Measurements from ENCODE around the gene PPP3R1.

The PPP3R1 gene

GRCh38 chr2:68157402-68158133, 94.8 kb downstream of the PPP3R1 start, which contains the start of gene PNO1 (continued):
- no peak for TF ChIP-seq ZNF280D (tag by site-specific recombination; IDR thresholded peaks at IDR 0.05)
- TF ChIP-seq ZNF580 (tag by site-specific recombination; IDR thresholded peaks at IDR 0.05), result 0 out of 2 replicates have a peak, but pooled peaks have one; percentile 22
- 0 out of 2 replicates have a peak, but pooled peaks have one; percentile 19 for TF ChIP-seq ZBTB7A (tag by site-specific recombination; IDR thresholded peaks at IDR 0.05; ENCODE audit: low read depth)
- no peak for TF ChIP-seq ZNF654 (tag by site-specific recombination; IDR thresholded peaks at IDR 0.05; ENCODE audit: low read depth)
- TF ChIP-seq ZNF558 (tag by site-specific recombination; IDR thresholded peaks at IDR 0.05), result no peak
- peak; percentile 51; the same call in 1 of the 2 replicates for TF ChIP-seq SCRT1 (tag by site-specific recombination; IDR thresholded peaks at IDR 0.05; ENCODE audit: borderline replicate concordance)
- peak; percentile 64 for TF ChIP-seq ZBTB20 (tag by site-specific recombination; IDR thresholded peaks at IDR 0.05)
- TF ChIP-seq ZSCAN18 (tag by site-specific recombination; IDR thresholded peaks at IDR 0.05), result no peak
- no peak for TF ChIP-seq ZNF514 (tag by site-specific recombination; IDR thresholded peaks at IDR 0.05)
- TF ChIP-seq ZBTB10 (tag by site-specific recombination; IDR thresholded peaks at IDR 0.05), result peak; percentile 80; the same call in 1 of the 2 replicates
- TF ChIP-seq ZNF548 (tag by site-specific recombination; IDR thresholded peaks at IDR 0.05), result no peak
- 0 out of 2 replicates have a peak, but pooled peaks have one; percentile 13 for TF ChIP-seq ZNF362 (tag by site-specific recombination; IDR thresholded peaks at IDR 0.05)
- no peak for TF ChIP-seq WT1 (tag by site-specific recombination; IDR thresholded peaks at IDR 0.05)
- peak; percentile 65 for TF ChIP-seq ZNF600 (tag by site-specific recombination; IDR thresholded peaks at IDR 0.05)
- TF ChIP-seq ZNF433 (tag by site-specific recombination; IDR thresholded peaks at IDR 0.05; ENCODE audit: low read depth), result no peak
- no peak; the same call in 1 of the 2 replicates for TF ChIP-seq ZBTB6 (tag by site-specific recombination; IDR thresholded peaks at IDR 0.05)
- peak; percentile 34; the same call in 1 of the 2 replicates for TF ChIP-seq TRIM28 (IDR thresholded peaks at IDR 0.05; ENCODE audit: borderline replicate concordance, low read length)
- no peak for TF ChIP-seq ZNF660 (tag by site-specific recombination; IDR thresholded peaks at IDR 0.05)
- TF ChIP-seq ZNF488 (tag by site-specific recombination; IDR thresholded peaks at IDR 0.05), result no peak
- TF ChIP-seq ZNF423 (tag by site-specific recombination; IDR thresholded peaks at IDR 0.05), result no peak
- no peak for TF ChIP-seq ZNF239 (tag by site-specific recombination; IDR thresholded peaks at IDR 0.05)
- no peak for TF ChIP-seq ZNF404 (tag by site-specific recombination; IDR thresholded peaks at IDR 0.05)
- TF ChIP-seq SALL2 (tag by site-specific recombination; IDR thresholded peaks at IDR 0.05; ENCODE audit: borderline replicate concordance), result no peak
- no peak for TF ChIP-seq ZNF571 (tag by site-specific recombination; IDR thresholded peaks at IDR 0.05)
- TF ChIP-seq ZNF843 (tag by site-specific recombination; IDR thresholded peaks at IDR 0.05), result peak; percentile 49
- no peak for TF ChIP-seq ZNF561 (tag by site-specific recombination; IDR thresholded peaks at IDR 0.05; ENCODE audit: borderline replicate concordance)
- no peak for TF ChIP-seq ZNF585B (tag by site-specific recombination; IDR thresholded peaks at IDR 0.05)
- TF ChIP-seq ZNF704 (tag by site-specific recombination; IDR thresholded peaks at IDR 0.05), result no peak
